Measurements from ENCODE around the gene TSPAN14.

TSPAN14 gene

DNA sequence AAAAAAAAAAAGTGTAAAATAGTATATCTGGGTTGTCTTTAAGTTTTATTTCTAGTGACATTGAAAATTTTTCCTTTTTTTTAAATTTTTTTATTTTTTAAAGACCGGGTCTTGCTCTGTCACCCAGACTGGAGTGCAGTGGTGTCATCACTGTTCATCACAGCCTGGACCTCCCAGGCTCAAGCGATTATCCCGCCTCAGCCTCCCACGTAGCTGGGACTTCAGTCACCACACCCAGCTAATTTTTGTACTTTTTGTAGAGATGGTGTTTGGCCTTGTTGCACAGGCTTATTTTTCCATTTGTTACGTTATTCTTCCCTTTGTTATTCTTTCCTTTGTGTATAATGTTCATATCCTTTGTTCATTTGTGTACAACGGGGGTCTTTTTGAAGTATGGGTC lies 30.1 kb downstream of the TSPAN14 start:
- Histone ChIP-seq H3K27me3 (ENCODE audit: control insufficient read depth, insufficient read depth, low read length) (no peaks in the 10 kb centered on the region), H3K4me3 (ENCODE audit: low read depth, low read length) (no peak overlapping the region), H3K9me3 (ENCODE audit: control insufficient read depth, insufficient read depth, low read depth, low read length) (no peaks in the 10 kb centered on the region), H3K4me1 (ENCODE audit: control insufficient read depth, insufficient read depth, low read length) (peaks cover 34% of the 10 kb centered on the region), H3K36me3 (ENCODE audit: control insufficient read depth, insufficient read depth, low read length) (peaks cover 2% of the 10 kb centered on the region), H3K27ac (ENCODE audit: low read depth, low read length) (no peak overlapping the region), H3K9ac (ENCODE audit: low read length) (no peak overlapping the region)

GRCh38 chr10:80484676-80485075 lies 30.6 kb downstream of the TSPAN14 start:
- Histone ChIP-seq H3K9me3 (ENCODE audit: control insufficient read depth, insufficient read depth, low read depth, low read length) (no peaks in the 10 kb centered on the region), H3K4me3 (ENCODE audit: low read depth, low read length) (no peak overlapping the region), H3K27ac (ENCODE audit: low read depth, low read length) (no peak overlapping the region), H3K27me3 (ENCODE audit: control insufficient read depth, insufficient read depth, low read length) (no peaks in the 10 kb centered on the region), H3K9ac (ENCODE audit: low read length) (no peak overlapping the region), H3K4me1 (ENCODE audit: control insufficient read depth, insufficient read depth, low read length) (peaks cover 34% of the 10 kb centered on the region), H3K36me3 (ENCODE audit: control insufficient read depth, insufficient read depth, low read length) (peaks cover 6% of the 10 kb centered on the region)

- Histone ChIP-seq H3K9me3 (ENCODE audit: control insufficient read depth, insufficient read depth, low read depth, low read length) (no peaks in the 10 kb centered on the region), H3K27ac (ENCODE audit: low read depth, low read length) (no peak overlapping the region), H3K9ac (ENCODE audit: low read length) (no peak overlapping the region), H3K36me3 (ENCODE audit: control insufficient read depth, insufficient read depth, low read length) (peaks cover 12% of the 10 kb centered on the region), H3K4me1 (ENCODE audit: control insufficient read depth, insufficient read depth, low read length) (peaks cover 34% of the 10 kb centered on the region), H3K27me3 (ENCODE audit: control insufficient read depth, insufficient read depth, low read length) (no peaks in the 10 kb centered on the region), H3K4me3 (ENCODE audit: low read depth, low read length) (no peak overlapping the region)
Measured at GRCh38 chr10:80485076-80485945, 31.2 kb downstream of the TSPAN14 start.

DNA sequence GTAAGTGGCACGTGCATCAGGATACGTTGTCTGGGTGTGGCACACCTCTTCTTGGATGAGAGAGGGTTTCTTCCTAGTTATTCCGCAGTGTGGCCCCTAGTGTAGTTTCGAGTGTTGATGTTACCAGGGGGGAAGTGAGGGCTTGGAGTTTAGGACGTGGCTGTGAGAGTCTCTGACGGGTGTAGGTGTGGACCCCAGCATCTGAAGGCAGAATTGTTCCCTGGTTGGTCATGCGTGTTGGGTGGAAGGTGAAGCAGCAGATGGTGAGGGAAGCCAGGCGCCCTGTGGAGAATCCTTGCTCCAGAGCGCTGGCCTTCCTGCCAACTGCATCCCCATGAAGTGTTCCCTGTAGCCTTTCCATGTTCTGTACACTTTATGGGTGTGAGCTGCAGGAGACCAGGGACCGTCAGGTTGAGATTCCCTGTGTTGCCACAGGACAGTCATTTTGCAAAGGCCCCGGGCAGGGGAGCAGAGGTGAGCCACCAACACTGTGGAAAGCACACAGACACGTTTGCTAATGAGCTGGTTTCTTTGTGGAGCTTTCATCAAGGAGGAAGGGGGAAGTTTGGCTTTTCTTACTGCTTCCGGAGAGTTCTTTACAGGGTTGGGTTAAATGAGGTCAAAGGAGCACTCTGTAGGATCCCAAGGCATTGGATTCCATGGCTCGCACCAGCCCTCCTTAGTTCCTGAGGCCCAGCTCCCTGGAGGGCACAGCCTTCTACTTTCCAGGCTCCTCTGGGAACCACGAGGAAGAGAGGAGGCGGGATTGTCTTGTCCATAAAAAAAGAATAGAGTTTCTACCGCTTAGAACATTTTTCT lies 32.0 kb downstream of the TSPAN14 start:
- H3K9ac ChIP-seq (ENCODE audit: low read length): no peak overlapping the region
- H3K9me3 ChIP-seq (ENCODE audit: control insufficient read depth, insufficient read depth, low read depth, low read length): no peaks in the 10 kb centered on the region
- no peak overlapping the region for H3K27ac ChIP-seq (ENCODE audit: low read depth, low read length)
- H3K4me1 ChIP-seq (ENCODE audit: control insufficient read depth, insufficient read depth, low read length): peaks cover 34% of the 10 kb centered on the region
- H3K27me3 ChIP-seq (ENCODE audit: control insufficient read depth, insufficient read depth, low read length): no peaks in the 10 kb centered on the region
- peaks cover 19% of the 10 kb centered on the region for H3K36me3 ChIP-seq (ENCODE audit: control insufficient read depth, insufficient read depth, low read length)
- no peak overlapping the region for H3K4me3 ChIP-seq (ENCODE audit: low read depth, low read length)

DNA sequence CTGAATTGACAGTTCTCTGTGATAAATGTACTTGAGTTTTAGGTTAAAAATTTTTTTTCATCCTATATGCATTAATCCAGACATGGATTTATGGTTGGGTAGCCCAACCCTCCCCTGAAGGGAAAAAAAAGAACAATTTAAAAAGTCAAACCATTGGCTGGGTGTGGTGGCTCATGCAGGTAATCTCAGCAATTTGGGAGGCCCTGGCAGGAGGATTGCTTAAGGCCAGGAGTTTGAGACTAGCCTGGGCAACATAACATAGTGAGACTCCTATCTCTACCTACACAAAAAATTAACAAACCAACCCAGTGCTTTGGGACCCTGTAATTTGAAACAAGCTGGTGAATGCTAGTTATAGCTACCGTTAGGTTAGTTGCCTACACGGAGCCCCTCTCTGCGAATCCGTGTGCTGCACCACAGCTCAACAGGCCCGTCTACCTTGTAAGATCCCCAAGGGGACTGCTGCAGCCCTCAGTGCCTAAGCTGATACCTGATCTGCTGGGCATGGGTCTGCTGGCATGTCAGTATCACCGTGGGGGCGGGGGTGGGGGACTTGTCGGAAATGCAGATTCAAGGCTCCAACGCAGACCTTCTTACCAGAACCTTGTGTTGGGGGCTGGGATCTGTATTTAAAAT lies 32.8 kb downstream of the TSPAN14 start:
- Histone ChIP-seq H3K36me3 (ENCODE audit: control insufficient read depth, insufficient read depth, low read length) (peaks cover 27% of the 10 kb centered on the region), H3K27ac (ENCODE audit: low read depth, low read length) (no peak overlapping the region), H3K27me3 (ENCODE audit: control insufficient read depth, insufficient read depth, low read length) (no peaks in the 10 kb centered on the region), H3K9me3 (ENCODE audit: control insufficient read depth, insufficient read depth, low read depth, low read length) (no peaks in the 10 kb centered on the region), H3K4me3 (ENCODE audit: low read depth, low read length) (no peak overlapping the region), H3K4me1 (ENCODE audit: control insufficient read depth, insufficient read depth, low read length) (peaks cover 34% of the 10 kb centered on the region), H3K9ac (ENCODE audit: low read length) (no peak overlapping the region)

DNA sequence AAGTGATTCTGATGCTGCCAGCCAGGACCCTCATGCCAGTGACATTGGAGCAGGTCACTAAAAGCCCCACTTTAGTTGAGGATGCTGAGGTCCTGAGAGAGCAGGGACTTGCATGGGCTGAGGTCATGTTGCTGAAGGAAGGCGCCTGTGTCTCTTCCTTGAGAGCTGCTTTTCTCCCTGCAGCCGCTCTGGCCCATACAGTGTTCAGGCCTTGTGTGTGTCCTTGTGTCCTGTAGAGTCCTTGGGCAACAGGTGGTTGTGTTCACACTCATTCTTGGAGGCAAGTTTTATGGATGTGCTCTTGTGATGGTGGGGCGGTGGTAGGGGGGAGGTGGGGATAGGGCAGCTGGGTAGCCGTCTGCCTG lies 33.3 kb downstream of the TSPAN14 start:
- Histone ChIP-seq H3K9me3 (ENCODE audit: control insufficient read depth, insufficient read depth, low read depth, low read length) (no peaks in the 10 kb centered on the region), H3K4me3 (ENCODE audit: low read depth, low read length) (no peak overlapping the region), H3K9ac (ENCODE audit: low read length) (no peak overlapping the region), H3K27ac (ENCODE audit: low read depth, low read length) (no peak overlapping the region), H3K4me1 (ENCODE audit: control insufficient read depth, insufficient read depth, low read length) (peaks cover 34% of the 10 kb centered on the region), H3K36me3 (ENCODE audit: control insufficient read depth, insufficient read depth, low read length) (peaks cover 31% of the 10 kb centered on the region), H3K27me3 (ENCODE audit: control insufficient read depth, insufficient read depth, low read length) (no peaks in the 10 kb centered on the region)

- Histone ChIP-seq H3K27ac (ENCODE audit: low read depth, low read length) (no peak overlapping the region), H3K36me3 (ENCODE audit: control insufficient read depth, insufficient read depth, low read length) (peaks cover 31% of the 10 kb centered on the region), H3K27me3 (ENCODE audit: control insufficient read depth, insufficient read depth, low read length) (no peaks in the 10 kb centered on the region), H3K9ac (ENCODE audit: low read length) (no peak overlapping the region), H3K4me3 (ENCODE audit: low read depth, low read length) (no peak overlapping the region), H3K4me1 (ENCODE audit: control insufficient read depth, insufficient read depth, low read length) (peaks cover 32% of the 10 kb centered on the region), H3K9me3 (ENCODE audit: control insufficient read depth, insufficient read depth, low read depth, low read length) (no peaks in the 10 kb centered on the region)
Measured at GRCh38 chr10:80487791-80488538, 33.9 kb downstream of the TSPAN14 start.

DNA sequence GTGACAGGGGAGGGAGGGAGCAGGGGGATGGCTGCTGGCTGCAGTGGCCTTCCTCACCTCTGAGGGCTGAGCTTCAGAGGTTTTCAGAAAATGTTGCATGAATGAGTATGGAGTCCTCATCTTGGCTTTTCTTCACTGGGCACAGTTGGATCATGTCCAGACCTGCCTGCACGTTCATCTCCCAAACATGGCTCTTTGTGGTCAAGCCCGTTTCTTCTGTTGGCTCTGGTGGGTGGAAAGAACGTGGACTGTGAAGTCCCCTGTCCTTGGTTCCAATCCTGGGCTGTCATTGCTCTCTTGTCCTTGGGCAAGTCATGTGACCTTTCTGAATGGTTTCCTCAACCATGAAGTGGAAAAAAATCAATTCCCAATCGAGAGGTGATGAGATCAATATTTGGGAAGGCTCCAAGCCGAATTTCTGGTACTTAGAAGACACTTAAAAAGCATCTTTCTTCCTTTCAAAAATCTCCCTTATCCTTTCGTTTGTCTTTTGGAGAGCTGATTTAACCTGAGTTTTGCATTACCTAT lies 34.5 kb downstream of the TSPAN14 start:
- H3K27me3 ChIP-seq (ENCODE audit: control insufficient read depth, insufficient read depth, low read length): no peaks in the 10 kb centered on the region
- H3K36me3 ChIP-seq (ENCODE audit: control insufficient read depth, insufficient read depth, low read length): peaks cover 31% of the 10 kb centered on the region
- H3K27ac ChIP-seq (ENCODE audit: low read depth, low read length): no peak overlapping the region
- no peaks in the 10 kb centered on the region for H3K9me3 ChIP-seq (ENCODE audit: control insufficient read depth, insufficient read depth, low read depth, low read length)
- no peak overlapping the region for H3K4me3 ChIP-seq (ENCODE audit: low read depth, low read length)
- H3K4me1 ChIP-seq (ENCODE audit: control insufficient read depth, insufficient read depth, low read length): peaks cover 28% of the 10 kb centered on the region
- no peak overlapping the region for H3K9ac ChIP-seq (ENCODE audit: low read length)

GRCh38 chr10:80489371-80490112 lies 35.4 kb downstream of the TSPAN14 start:
- Histone ChIP-seq H3K4me3 (ENCODE audit: low read depth, low read length) (no peak overlapping the region), H3K27me3 (ENCODE audit: control insufficient read depth, insufficient read depth, low read length) (no peaks in the 10 kb centered on the region), H3K4me1 (ENCODE audit: control insufficient read depth, insufficient read depth, low read length) (peaks cover 28% of the 10 kb centered on the region), H3K9ac (ENCODE audit: low read length) (no peak overlapping the region), H3K36me3 (ENCODE audit: control insufficient read depth, insufficient read depth, low read length) (peaks cover 35% of the 10 kb centered on the region), H3K27ac (ENCODE audit: low read depth, low read length) (no peak overlapping the region), H3K9me3 (ENCODE audit: control insufficient read depth, insufficient read depth, low read depth, low read length) (no peaks in the 10 kb centered on the region)
